ENCODE results near the gene SERPINB12.

DNA sequence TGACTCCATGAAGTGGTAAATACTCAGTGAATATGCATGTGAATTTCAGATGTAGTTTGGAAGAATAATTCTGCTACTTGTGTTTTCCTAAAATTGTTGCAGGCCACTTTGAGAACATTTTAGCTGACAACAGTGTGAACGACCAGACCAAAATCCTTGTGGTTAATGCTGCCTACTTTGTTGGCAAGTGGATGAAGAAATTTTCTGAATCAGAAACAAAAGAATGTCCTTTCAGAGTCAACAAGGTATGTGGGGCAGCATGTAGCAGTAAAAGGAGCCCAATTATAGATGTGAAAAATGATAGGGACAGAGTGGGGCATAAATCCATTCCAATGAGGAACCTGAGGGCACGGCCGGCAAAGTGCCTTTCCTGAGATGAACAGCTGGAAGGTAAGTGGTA, 49.3 kb upstream of the SERPINB12 start:
- TF ChIP-seq EZH2 (IDR thresholded peaks at IDR 0.05; ENCODE audit: borderline replicate concordance, low read depth, low read length, severe bottlenecking) (no peak), CTCF (IDR thresholded peaks at IDR 0.05; ENCODE audit: extremely low read depth in 1 of 2, insufficient read depth in 1 of 2, low read depth in 1 of 2, low read length in 2 of 2) (no peak), POLR2AphosphoS5 (IDR thresholded peaks at IDR 0.05; ENCODE audit: insufficient read depth, low read depth, low read length) (no peak), POLR2A (IDR thresholded peaks at IDR 0.05; ENCODE audit: low read depth, low read length) (no peak), FOS (IDR thresholded peaks at IDR 0.05; ENCODE audit: borderline replicate concordance, insufficient read depth, low read length) (no peak), MAX (IDR thresholded peaks at IDR 0.05; ENCODE audit: insufficient read depth, insufficient read length) (no peak)

Measured in endothelial cell of umbilical vein (primary cell).